Mucosa of rectum (tissue), 2 donors: ENCODE results near the gene MAP4K4.

Experiments
- H3K27ac ChIP-seq, 2 donors: one replicate each; pipeline ENCODE4 v1.7.0; 2013; ENCODE audit warnings: inconsistent platforms in 2 of 2, low read depth in 2 of 2, low read length in 2 of 2
- H3K27me3 ChIP-seq, 2 donors: one replicate each; pipeline ENCODE4 v1.7.0; 2013; ENCODE audit warnings: low read length in 2 of 2; ENCODE audit not compliant: control insufficient read depth in 2 of 2, insufficient read depth in 2 of 2
- H3K36me3 ChIP-seq, 2 donors: one replicate each; pipeline ENCODE4 v1.7.0; 2013; ENCODE audit warnings: low read length in 2 of 2; ENCODE audit not compliant: control insufficient read depth in 2 of 2, insufficient read depth in 2 of 2
- H3K4me1 ChIP-seq, 2 donors: one replicate each; pipeline ENCODE4 v1.7.0; 2013; ENCODE audit warnings: low read length in 2 of 2, mild to moderate bottlenecking in 1 of 2; ENCODE audit not compliant: control insufficient read depth in 2 of 2, insufficient read depth in 2 of 2
- H3K4me3 ChIP-seq, 2 donors: one replicate each; pipeline ENCODE4 v1.7.0; 2013; ENCODE audit warnings: low read length in 2 of 2
- H3K9ac ChIP-seq, 2 donors: one replicate each; pipeline ENCODE4 v1.7.0; 2013; ENCODE audit warnings: low read length in 2 of 2, low read depth in 1 of 2, mild to moderate bottlenecking in 1 of 2
- H3K9me3 ChIP-seq, 2 donors: one replicate each; pipeline ENCODE4 v1.7.0; 2013; ENCODE audit warnings: low read length in 2 of 2; ENCODE audit not compliant: control insufficient read depth in 2 of 2
- donor health status: healthy.
- donor health status: Normal muscosa, but diverticular disease.

Gene MAP4K4

GRCh38 chr2:101893681-101894381 lies 196.3 kb downstream of the MAP4K4 start:
- H3K9ac ChIP-seq = no peak overlapping the region
- no peaks in the 10 kb centered on the region for H3K4me1 ChIP-seq
- H3K4me3 ChIP-seq = no peak overlapping the region
- no peaks in the 10 kb centered on the region for H3K9me3 ChIP-seq
- H3K27ac ChIP-seq = no peak overlapping the region
- H3K27me3 ChIP-seq = no peaks in the 10 kb centered on the region
- H3K36me3 ChIP-seq = peaks cover 18 to 22% of the 10 kb centered on the region in 2 donors

GRCh38 chr2:101895039-101895438 lies 197.5 kb downstream of the MAP4K4 start:
- H3K9me3 ChIP-seq = no peaks in the 10 kb centered on the region
- H3K4me3 ChIP-seq = no peak overlapping the region
- no peaks in the 10 kb centered on the region for H3K4me1 ChIP-seq
- H3K9ac ChIP-seq = no peak overlapping the region
- H3K36me3 ChIP-seq = peaks cover 9 to 15% of the 10 kb centered on the region in 2 donors
- no peaks in the 10 kb centered on the region for H3K27me3 ChIP-seq
- H3K27ac ChIP-seq = no peak overlapping the region

- peaks cover 9 to 14% of the 10 kb centered on the region in 2 donors for H3K36me3 ChIP-seq
- H3K27ac ChIP-seq = no peak overlapping the region
- H3K27me3 ChIP-seq = no peaks in the 10 kb centered on the region
- H3K9me3 ChIP-seq = no peaks in the 10 kb centered on the region
- H3K9ac ChIP-seq = no peak overlapping the region
- H3K4me3 ChIP-seq = no peak overlapping the region
- H3K4me1 ChIP-seq = no peaks in the 10 kb centered on the region
Measured at GRCh38 chr2:101895819-101896322, 198.4 kb downstream of the MAP4K4 start.

GRCh38 chr2:101897301-101897700 lies 199.8 kb downstream of the MAP4K4 start:
- Histone ChIP-seq H3K36me3 (peaks cover 5 to 8% of the 10 kb centered on the region in 2 donors), H3K27me3 (no peaks in the 10 kb centered on the region), H3K4me1 (no peaks in the 10 kb centered on the region)

GRCh38 chr2:101899265-101899664 lies 201.8 kb downstream of the MAP4K4 start:
- no peaks in the 10 kb centered on the region for H3K4me1 ChIP-seq
- no peak overlapping the region for H3K9ac ChIP-seq
- H3K36me3 ChIP-seq = no peaks in the 10 kb centered on the region
- H3K27me3 ChIP-seq = no peaks in the 10 kb centered on the region
- no peaks in the 10 kb centered on the region for H3K9me3 ChIP-seq
- no peak overlapping the region for H3K27ac ChIP-seq
- no peak overlapping the region for H3K4me3 ChIP-seq

More at GRCh38 chr2:101897301-101897700, 199.8 kb downstream of the MAP4K4 start:
- no peaks in the 10 kb centered on the region for H3K9me3 ChIP-seq
- H3K27ac ChIP-seq = no peak overlapping the region
- H3K9ac ChIP-seq = no peak overlapping the region
- H3K4me3 ChIP-seq = no peak overlapping the region

GRCh38 chr2:101899871-101900270 lies 202.4 kb downstream of the MAP4K4 start:
- H3K36me3 ChIP-seq = no peaks in the 10 kb centered on the region
- H3K9me3 ChIP-seq = no peaks in the 10 kb centered on the region
- no peak overlapping the region for H3K4me3 ChIP-seq
- H3K4me1 ChIP-seq = no peaks in the 10 kb centered on the region
- H3K27me3 ChIP-seq = no peaks in the 10 kb centered on the region
- H3K9ac ChIP-seq = no peak overlapping the region
- H3K27ac ChIP-seq = no peak overlapping the region

GRCh38 chr2:101900375-101900774 lies 202.9 kb downstream of the MAP4K4 start:
- H3K9ac ChIP-seq = no peak overlapping the region
- H3K4me3 ChIP-seq = no peak overlapping the region
- no peak overlapping the region for H3K27ac ChIP-seq
- no peaks in the 10 kb centered on the region for H3K9me3 ChIP-seq
- H3K27me3 ChIP-seq = no peaks in the 10 kb centered on the region
- no peaks in the 10 kb centered on the region for H3K4me1 ChIP-seq
- H3K36me3 ChIP-seq = no peaks in the 10 kb centered on the region

- no peak overlapping the region for H3K4me3 ChIP-seq
- no peaks in the 10 kb centered on the region for H3K36me3 ChIP-seq
- no peaks in the 10 kb centered on the region for H3K4me1 ChIP-seq
- H3K9ac ChIP-seq = no peak overlapping the region
- H3K9me3 ChIP-seq = no peaks in the 10 kb centered on the region
- no peak overlapping the region for H3K27ac ChIP-seq
- H3K27me3 ChIP-seq = no peaks in the 10 kb centered on the region
Measured at GRCh38 chr2:101901241-101901640, 203.7 kb downstream of the MAP4K4 start.

- Histone ChIP-seq H3K4me3 (no peak overlapping the region), H3K9ac (no peak overlapping the region), H3K36me3 (no peaks in the 10 kb centered on the region), H3K27me3 (no peaks in the 10 kb centered on the region), H3K27ac (no peak overlapping the region), H3K9me3 (no peaks in the 10 kb centered on the region), H3K4me1 (no peaks in the 10 kb centered on the region)
Measured at GRCh38 chr2:101902169-101902568, 204.7 kb downstream of the MAP4K4 start.

GRCh38 chr2:101904916-101905315 lies 207.4 kb downstream of the MAP4K4 start:
- H3K36me3 ChIP-seq = no peaks in the 10 kb centered on the region
- H3K9ac ChIP-seq = no peak overlapping the region
- no peak overlapping the region for H3K27ac ChIP-seq
- H3K4me3 ChIP-seq = no peak overlapping the region
- no peaks in the 10 kb centered on the region for H3K4me1 ChIP-seq
- H3K9me3 ChIP-seq = peaks cover 0 to 4% of the 10 kb centered on the region in 2 donors
- H3K27me3 ChIP-seq = no peaks in the 10 kb centered on the region
